Tibial artery (tissue), 4 donors: ENCODE data around the gene RFC5.

Experiments used
- DNase-seq, 2 donors: peaks; one replicate each; pipeline ENCODE4 v3.0.0-alpha.2; 2019
- H3K27ac ChIP-seq, 2 donors: fragments of 200-600 bp; sonication (generic) in 1 of 2; 1 replicate in 1 of 2; 2 replicates in 1 of 2; pipeline ENCODE4 v1.5.1; 2018 to 2019; ENCODE audit warnings: mild to moderate bottlenecking in 1 of 2
- H3K27me3 ChIP-seq, 2 donors: fragments of 200-600 bp; sonication (generic) in 1 of 2; one replicate each; pipeline versions ENCODE4 v1.5.1 to v1.6.0; 2016 to 2019
- H3K36me3 ChIP-seq, 3 donors: fragments of 200-600 bp; sonication (generic) in 2 of 3; one replicate each; pipeline ENCODE4 v1.5.1; 2016 to 2019; ENCODE audit warnings: mild to moderate bottlenecking in 2 of 3
- H3K4me1 ChIP-seq, 4 donors: fragments of 200-600 bp; sonication (generic) in 2 of 4; 1 replicate in 3 of 4; 2 replicates in 1 of 4; pipeline ENCODE4 v1.5.1; 2016 to 2019
- H3K4me3 ChIP-seq, 2 donors: fragments of 200-600 bp; sonication (generic) in 1 of 2; 1 replicate in 1 of 2; 2 replicates in 1 of 2; pipeline ENCODE4 v1.5.1; 2018 to 2019; ENCODE audit warnings: mild to moderate bottlenecking in 2 of 2
- H3K9me3 ChIP-seq, 3 donors: fragments of 200-600 bp; sonication (generic) in 1 of 3; one replicate each; pipeline ENCODE4 v1.5.1; 2016 to 2019
- CTCF ChIP-seq, 2 experiments: fragments of 200-600 bp in 1 of 2; fragments of 450-650 bp in 1 of 2; IDR thresholded peaks; one replicate each; pipeline ENCODE4 v1.5.1; 2017 to 2019; ENCODE audit warnings: antibody characterized with exemption in 2 of 2, mild to moderate bottlenecking in 1 of 2, moderate library complexity in 1 of 2
- intact Hi-C: fragments of 100-400 bp; cut with DNase I; formaldehyde crosslinking; loops from one replicate; pipeline ENCODE4 v1.15.0; 2023; ENCODE audit warnings: low total_unique reads

Gene RFC5

DNA sequence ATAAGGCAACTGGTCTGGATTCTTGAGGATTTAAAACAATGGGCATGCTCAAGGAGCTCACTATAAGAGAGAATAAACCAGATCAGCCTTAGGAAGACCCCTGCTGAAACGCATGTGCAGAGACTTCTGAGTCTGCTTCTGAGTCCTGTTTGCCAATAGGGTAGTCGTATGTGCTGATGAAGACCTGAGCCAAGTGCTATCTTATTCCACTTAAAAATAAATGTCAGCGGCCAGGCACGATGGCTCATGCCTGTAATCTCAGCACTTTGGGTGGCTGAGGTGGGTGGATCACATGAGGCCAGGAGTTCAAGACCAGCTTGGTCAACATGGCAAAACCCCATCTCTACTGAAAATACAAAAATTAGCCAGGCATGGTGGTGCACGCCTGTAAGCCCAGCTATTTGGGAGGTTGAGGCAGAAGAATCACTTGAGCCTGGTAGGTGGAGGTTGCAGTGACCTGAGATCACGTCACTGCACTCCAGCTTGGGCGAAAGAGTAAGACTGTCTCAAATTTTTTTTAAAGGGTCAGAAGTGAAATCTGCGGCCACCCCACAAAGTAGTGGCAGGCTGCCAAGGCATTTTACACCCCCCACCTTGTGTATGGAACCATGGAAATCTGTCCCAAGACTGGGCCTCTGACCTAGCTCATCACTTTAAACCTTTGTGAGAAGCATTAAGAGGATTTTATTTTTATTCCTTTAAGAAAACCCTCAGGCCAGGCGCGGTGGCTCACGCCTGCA is 20.3 kb downstream of the RFC5 start:
- Histone ChIP-seq H3K9me3 (no peaks in the 10 kb centered on the region), H3K27ac (no peak overlapping the region), H3K36me3 (peaks cover 69 to 100% (median 92%) of the 10 kb centered on the region in 3 donors), H3K27me3 (no peaks in the 10 kb centered on the region), H3K4me3 (no peak overlapping the region), H3K4me1 (no peaks in the 10 kb centered on the region)
- TF ChIP-seq CTCF (IDR thresholded peaks at IDR 0.05): no peak
- intact Hi-C loops: no loop called here
- no peak for DNase-seq

GRCh38 chr12:118038137-118038536 is 21.6 kb downstream of the RFC5 start:
- H3K27ac ChIP-seq: no peak overlapping the region
- no peaks in the 10 kb centered on the region for H3K9me3 ChIP-seq
- DNase-seq: no peak
- H3K27me3 ChIP-seq: no peaks in the 10 kb centered on the region
- no peaks in the 10 kb centered on the region for H3K4me1 ChIP-seq
- H3K36me3 ChIP-seq: peaks cover 70 to 100% (median 93%) of the 10 kb centered on the region in 3 donors
- intact Hi-C loops: no loop called here
- no peak overlapping the region for H3K4me3 ChIP-seq
- no peak for TF ChIP-seq CTCF (IDR thresholded peaks at IDR 0.05)

DNA sequence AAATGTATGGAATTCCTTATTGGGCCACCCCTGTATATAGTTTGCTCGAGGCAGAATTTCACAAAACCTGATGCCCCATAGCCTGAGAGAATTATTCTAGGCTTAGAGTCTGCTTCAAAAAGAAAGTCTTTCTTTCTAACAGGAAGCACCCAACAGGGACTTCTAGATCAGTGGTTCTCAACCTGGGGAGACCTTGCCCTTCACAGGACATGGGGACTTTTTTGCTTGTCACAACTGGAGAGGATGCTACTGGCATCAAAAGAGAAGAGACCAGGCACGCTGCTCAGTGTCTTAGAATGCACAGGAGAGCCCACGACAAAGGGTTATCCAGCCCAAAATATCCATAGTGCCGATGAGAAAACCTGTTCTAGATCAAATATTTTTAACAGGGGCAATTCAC is 25.6 kb downstream of the RFC5 start:
- H3K36me3 ChIP-seq: peaks cover 46 to 86% (median 69%) of the 10 kb centered on the region in 3 donors
- intact Hi-C loops: no loop called here

GRCh38 chr12:118044075-118044474 is 27.6 kb downstream of the RFC5 start:
- Histone ChIP-seq H3K4me3 (no peak overlapping the region), H3K27ac (no peak overlapping the region), H3K9me3 (no peaks in the 10 kb centered on the region), H3K27me3 (no peaks in the 10 kb centered on the region), H3K4me1 (no peaks in the 10 kb centered on the region), H3K36me3 (peaks cover 36 to 79% (median 58%) of the 10 kb centered on the region in 3 donors)
- TF ChIP-seq CTCF (IDR thresholded peaks at IDR 0.05): no peak
- no peak for DNase-seq
- intact Hi-C loops: no loop called here

More for the DNA sequence above, 25.6 kb downstream of the RFC5 start:
- Histone ChIP-seq H3K9me3 (no peaks in the 10 kb centered on the region), H3K4me1 (no peaks in the 10 kb centered on the region), H3K27me3 (no peaks in the 10 kb centered on the region), H3K27ac (no peak overlapping the region), H3K4me3 (no peak overlapping the region)
- DNase-seq: no peak
- no peak for TF ChIP-seq CTCF (IDR thresholded peaks at IDR 0.05)

- intact Hi-C loops: no loop called here
- no peaks in the 10 kb centered on the region for H3K4me1 ChIP-seq
- no peaks in the 10 kb centered on the region for H3K27me3 ChIP-seq
- H3K36me3 ChIP-seq: peaks cover 41 to 79% (median 58%) of the 10 kb centered on the region in 3 donors
- H3K9me3 ChIP-seq: no peaks in the 10 kb centered on the region
- no peak for TF ChIP-seq CTCF (IDR thresholded peaks at IDR 0.05)
- H3K27ac ChIP-seq: no peak overlapping the region
- H3K4me3 ChIP-seq: no peak overlapping the region
- no peak for DNase-seq
Measured at GRCh38 chr12:118044577-118044976, 28.1 kb downstream of the RFC5 start.
